Kidney glomerular epithelial cell (primary cell): ENCODE results near the gene MEIS3.

Experiments
- DNase-seq: peaks from one replicate; lab custom pipeline; 2025; lab: John Stamatoyannopoulos, UW

MEIS3 gene

DNA sequence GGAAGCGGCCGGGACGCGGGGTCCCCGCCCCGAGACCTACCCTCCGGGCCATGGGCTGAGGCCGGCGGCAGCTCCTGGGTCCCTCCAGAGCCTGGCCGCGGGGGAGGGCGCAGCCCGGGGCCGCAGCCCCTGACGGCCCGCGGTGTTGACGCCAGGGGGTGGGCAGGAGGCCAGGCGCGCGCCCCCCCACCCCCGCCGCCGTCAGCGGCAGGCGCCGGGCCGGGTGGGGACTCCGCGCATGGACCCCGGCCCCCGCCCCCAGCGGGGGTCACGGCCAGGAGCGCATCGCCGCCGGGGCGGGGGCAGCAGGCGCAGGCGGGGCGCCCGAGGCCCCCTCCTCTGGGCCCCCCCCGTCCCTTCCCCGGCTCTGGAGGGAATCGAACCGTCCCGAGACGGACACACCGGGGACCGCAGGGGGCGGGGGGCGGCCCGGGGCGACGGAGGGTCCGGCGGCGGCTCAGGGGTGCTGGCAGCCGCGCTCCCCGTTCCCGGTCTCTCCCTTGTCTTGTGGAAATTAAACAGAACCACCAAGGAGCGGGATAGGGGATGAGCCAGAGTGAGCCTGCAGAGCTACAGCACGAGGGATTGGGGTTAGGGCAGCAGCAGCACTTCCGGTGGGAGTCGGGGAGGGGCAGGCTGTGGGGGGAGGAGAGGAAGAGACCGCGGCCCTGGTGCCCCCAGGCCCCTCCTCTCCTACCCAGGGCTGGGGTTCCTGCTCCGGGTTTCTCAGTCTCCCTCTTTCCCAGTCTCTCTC, at the start of gene MEIS3:
TSS of gene MEIS3 (minus strand) at position 498 of the 754 bp plus-strand sequence. CDS start at position 52, 446 bp downstream.
- DNase-seq: no peak

DNA sequence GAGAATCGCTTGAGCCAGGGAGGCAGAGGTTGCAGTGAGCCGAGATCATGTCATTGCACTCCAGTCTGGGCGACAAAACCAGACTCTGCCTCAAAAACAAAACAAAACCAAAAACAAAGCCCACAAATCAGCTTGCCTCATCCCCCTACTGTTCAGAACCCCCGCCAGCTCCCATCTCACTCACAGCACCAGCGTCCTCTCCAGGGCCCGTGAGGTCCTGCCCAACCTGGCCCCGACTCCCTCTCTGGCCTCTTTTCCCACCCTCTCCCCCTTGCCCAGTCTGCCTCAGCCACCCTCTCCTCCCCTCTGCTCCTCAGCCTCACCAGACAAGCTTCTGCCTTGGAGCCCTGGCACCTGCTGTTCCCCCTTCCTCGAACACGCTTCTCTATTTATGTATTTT, 48.6 kb upstream of the MEIS3 start:
- no peak for DNase-seq

DNA sequence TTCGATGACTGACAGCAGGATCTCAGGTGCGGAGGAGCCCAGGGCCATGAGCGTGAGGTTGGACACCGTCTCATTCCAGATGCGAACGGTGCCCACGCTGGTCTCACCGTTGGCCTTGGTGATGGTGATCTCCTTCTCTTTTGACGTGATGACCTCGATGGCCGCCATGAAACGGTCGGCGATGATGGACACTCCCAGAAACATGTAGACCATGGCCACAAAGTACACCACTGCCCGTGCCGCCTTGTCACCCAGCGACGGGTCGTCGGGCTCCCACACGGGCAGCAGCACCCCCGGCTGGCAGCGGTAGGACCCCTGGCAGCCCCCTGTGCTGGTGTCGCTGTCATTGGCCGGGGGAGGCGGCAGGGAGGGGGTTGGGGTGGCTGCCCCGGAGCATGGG, 46.6 kb upstream of the MEIS3 start:
- DNase-seq: no peak

DNA sequence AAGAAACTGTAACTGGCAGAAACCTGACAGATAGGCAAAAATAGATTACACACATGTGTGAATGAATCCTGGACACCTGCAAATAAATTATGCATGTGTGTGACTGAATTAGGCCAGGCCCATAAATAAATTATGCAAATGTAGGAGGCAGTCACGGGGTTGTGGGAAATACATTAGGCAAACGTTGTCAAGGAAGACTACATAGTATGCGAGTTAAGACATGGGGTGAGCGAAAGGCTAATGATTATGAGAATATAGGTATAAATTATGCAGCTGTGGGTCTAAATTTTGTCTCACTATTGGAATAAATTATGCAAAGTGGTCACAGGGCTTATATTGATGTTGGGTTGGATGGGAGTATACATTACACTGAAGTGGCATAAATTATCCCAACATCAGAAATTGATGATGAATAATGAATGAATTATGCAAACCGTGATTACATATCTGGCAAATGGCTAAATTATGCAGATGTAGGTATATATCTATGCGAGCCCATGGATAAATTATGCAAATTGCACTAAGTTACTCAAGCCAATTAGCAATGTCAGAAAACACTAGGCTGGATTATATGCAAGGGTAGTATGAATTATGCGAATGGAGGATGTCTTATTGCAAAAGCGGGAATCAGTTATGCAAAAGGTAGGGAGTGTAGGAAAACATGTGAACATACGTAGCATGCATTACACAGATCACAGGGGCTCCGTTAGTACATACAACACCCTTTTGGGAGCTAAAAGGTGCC, 45.5 kb upstream of the MEIS3 start:
- DNase-seq: no peak

DNA sequence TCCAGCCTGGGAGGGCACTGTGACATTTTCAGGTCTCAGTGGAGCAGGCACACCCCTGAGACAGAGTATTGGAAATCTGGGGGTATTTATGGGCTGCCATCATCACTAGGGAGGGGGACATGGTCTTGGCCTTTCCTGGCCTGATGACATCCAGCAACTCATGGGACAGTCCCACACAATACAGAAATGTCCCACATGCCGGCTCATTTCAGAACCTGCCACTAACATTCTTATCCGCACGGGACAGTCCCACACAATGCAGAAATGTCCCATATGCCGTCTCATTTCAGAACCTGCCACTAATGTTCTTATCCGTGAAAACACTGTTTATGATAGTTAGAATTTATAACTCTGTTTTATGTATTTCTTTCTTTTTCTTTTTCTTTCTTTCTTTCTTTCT, 42.5 kb upstream of the MEIS3 start:
- DNase-seq: no peak

DNA sequence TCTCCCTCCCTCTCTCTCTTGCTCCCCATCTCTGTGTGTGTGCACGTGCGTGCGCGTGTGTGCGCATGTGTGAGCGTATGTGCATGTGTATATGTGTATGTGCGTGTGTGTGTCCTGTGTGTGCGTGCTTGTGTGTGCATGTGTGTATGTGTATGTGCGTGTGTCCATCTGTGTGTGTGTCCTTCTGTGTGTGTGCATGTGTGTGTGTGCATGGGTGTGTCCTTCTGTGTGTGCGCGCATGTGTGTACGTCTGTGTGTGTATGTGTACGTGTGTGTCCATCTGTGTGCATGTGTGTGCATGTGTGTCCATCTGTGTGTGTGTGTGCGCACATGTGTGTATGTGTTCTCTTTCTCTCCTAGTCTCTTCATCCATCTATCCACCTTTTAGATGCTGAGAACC, 40.1 kb upstream of the MEIS3 start:
- no peak for DNase-seq

DNA sequence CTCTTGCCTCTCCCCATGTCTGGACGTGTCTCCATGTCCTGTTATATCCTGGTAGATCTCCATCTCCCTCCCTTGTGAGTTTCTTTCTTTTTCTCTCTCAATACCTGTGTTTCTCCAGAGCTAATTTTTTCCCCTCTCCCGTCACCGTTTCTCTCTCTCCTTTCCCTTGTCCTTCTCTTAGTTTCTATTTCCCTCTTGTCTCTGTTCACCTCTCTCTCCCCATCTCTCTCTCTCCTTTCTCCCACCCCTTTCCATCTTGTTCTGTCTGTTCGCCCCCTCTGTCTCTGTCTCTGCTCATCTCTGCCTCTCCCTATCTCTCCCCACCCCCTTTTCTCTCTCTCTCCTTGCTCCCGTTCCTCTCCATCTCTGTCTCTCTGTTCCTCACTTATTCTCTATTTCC, 39.3 kb upstream of the MEIS3 start:
- DNase-seq: no peak

DNA sequence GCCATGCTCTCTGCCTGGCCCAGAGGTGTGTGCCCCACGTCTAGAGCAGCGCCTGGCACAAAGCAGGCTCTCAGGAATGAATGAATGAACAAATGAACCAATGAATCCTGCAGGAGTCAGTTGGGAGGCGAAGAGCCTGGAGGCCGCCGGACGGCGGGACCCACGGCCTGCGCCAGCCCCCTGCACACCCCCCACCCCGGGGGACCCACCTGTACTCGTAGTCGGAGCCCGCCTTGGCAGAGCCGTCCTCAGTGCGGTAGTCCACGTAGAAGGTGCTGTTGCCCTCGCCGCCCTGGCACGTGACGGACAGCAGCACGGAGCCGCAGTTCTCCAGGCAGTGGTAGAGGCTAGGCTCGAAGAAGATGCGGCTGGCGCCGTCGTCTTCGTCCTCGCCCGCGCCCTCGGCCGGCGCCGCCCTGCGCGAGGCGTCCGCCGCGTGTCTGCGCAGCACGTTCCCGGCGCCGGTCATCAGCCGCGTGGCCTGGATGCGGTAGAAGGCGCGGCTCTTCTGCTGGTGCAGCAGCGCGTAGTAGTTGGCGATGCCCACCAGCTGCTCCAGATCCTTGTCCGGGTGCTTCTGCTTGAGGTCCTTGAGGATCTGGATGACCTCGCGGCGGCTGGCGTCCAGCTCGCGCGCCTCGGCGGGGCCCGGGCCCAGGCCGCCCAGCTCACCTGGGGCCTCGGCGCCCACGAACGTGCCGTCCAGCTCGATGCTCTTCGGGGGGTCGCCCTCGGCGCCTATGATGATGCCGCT, 37.6 kb upstream of the MEIS3 start:
- no peak for DNase-seq

DNA sequence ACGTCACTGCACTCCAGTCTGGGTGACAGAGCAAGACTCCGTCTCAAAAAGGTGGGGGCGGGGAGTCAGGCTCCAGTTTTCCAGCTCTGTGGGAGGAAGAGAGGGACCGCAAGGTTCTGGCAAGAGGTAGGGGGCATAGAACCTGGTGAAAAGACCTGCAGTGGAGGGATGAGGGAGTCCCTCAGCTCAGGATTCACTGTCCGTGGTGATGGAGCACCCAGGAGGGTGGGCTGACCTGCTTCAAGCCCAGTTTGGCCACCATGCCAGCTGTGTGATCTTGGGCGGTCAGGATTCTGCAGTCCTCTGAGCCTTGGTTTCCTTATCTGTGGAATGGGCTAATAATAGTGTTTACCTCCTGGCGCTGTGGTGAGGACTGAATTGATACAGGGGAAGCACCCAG, 31.2 kb upstream of the MEIS3 start:
- DNase-seq: no peak

DNA sequence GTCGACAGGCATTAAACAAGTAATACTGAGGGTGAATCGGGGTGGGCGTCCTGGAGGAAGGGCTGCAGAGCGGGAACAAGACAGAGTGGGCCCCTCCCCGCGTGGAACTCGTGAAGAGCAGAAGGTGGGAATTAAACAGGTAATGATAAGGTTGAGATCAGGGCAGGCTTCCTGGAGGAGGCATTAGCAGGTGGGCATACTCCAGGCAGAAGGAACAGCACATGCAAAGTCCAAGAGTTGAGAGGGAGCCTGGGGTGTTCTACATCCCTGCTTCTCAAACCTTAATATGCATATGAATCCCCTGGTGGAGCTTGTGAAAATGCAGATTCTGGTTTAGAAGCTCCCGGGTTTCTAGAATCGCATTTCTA, 29.0 kb upstream of the MEIS3 start:
- DNase-seq: no peak

DNA sequence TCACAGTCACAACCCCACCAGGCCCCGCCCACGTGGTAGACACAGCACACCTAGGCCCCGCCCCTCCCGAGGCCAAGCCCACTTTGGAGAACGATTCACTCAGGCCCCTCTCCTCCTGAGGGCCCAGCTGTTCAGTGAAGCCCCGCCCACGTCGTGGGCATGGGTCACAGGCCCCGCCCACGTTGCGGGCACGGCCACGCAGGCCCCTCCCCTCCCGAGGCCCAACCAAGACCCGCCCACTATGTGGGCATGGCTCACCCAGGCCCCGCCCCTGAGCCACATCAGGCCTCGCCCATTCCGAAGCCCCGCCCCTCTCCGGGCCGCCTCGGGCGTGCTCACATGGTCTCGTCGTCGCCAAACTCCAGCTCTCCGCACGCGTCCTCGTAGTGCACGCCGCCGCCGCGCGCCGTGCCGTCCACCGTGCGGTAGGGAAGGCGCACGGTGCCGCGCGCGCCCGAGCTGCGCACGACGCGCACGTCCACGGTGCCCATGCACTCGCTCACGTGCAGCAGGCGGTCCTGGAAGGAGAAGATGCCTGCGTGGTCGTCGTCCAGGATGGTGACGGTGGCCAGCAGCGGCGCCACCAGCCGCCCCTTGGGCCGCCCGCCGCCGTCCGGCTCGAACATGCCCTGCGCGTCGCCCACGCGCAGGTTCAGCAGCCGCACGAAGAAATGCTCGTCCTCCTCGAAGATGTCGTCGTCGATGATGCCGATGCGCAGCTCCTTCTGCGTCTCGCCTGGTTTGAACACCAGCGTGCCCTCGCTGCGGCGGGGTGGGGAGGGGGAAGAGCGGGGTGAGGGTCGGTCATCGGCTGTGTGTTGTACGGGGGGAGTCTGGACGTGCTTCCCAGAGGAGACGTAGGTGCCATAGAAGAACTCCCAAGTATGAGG, 28.4 kb upstream of the MEIS3 start:
- peak; percentile 53 for DNase-seq

DNA sequence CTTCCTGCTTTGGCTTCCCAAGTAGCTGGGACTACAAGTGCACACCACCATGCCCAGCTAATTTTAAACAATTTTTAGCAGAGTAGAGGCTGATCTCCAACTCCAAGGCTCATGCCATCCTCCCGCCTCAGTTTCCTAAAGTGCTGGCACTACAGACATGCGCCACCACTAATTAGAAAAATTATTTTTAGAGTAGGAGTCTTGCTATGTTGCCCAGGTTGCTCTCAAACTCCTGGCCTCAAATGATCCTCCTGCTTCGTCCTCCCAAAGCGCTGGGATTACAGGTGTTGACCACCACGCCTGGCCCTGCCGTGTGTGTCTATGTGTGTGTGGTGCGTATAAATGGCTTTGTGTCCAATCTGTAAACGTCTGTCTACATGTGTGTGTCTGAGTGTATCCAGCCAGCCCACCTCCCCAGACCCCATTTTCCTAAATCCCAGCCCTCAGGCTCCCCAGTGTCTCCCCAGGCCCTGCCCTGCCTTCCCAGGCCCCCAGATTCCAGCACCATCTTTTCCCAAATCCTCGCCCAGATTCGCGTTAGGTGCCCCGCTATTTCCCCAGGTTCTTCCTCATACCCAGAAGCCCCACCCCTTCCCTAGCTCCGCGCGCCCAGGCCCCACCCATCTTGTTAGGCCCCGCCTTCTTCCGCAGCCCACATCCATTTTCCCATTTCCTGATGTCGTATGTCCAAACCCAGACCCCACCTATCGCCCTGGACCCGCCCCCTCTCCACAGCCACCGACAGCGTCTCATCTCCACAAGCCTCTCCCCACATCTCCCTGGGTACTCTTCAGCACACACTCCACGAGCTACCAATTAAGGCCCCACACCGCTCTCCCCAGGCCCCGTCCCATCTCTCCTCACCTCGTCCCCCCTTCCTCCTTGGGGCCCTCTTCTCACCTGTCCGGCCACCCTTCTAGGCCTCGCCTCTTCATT, 27.5 kb upstream of the MEIS3 start:
- no peak for DNase-seq

DNA sequence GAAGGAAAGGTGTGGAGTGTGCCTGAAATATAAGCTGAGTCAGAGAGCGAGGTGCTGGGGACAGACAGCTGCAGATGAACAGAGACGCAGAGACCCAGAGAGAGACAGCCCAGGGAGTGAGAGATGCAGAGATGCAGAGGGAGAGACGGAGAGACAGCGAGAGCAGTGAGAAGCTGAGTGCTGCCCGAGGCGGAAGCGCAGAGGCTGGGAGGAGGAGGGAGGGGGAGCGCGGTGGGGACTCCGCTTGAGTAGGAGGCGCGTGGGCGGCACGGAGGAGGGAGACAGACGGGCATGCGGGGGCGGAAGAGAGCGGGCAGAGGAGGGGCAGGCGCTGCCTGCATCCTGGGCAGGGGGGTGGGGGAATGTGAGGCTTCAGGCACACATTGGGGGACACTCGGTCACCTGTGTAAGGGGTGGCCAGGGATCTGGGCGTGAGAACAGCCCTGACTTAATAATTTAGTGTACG, 26.6 kb upstream of the MEIS3 start:
- DNase-seq: no peak

DNA sequence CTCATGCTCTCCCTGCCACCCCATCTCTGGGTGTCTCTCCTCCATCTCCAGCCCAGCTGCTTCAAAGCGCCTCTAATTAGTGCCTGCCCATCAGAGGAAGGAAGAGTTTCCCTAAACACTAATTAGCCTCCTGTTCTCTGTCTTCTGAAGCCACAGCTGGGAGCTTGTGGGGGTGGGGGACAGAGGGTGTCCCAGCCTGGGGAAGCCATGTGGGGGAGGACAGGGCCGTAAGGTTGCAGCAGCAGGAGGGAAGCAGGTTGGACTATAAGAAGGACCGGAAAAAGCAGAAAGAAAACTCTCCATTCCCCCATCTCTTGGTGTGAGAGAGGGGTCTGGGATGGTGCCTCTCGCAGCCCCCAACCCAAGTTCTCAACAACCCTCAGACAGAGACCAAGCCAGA, 26.2 kb upstream of the MEIS3 start:
- no peak for DNase-seq

DNA sequence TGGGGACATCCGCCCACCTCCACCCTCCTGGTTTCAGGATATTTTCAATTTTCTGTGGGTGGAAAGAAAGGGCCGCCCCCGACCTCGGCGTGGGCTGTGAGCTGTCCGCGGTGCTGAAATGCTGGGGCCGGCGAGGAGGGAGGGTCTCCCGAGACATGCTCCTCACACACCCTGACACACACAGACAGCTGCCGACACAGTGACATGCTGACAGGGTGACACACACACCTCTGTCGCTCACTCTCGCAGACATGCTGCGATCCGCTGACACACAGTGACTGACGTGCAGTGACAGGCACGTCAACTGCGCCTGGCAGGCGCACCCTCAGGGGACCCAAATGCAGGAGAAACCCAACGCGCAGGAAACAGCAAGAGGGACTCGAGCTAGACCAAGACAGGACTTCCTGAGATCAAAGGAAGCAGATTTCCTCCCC, 25.1 kb upstream of the MEIS3 start:
- no peak for DNase-seq

DNA sequence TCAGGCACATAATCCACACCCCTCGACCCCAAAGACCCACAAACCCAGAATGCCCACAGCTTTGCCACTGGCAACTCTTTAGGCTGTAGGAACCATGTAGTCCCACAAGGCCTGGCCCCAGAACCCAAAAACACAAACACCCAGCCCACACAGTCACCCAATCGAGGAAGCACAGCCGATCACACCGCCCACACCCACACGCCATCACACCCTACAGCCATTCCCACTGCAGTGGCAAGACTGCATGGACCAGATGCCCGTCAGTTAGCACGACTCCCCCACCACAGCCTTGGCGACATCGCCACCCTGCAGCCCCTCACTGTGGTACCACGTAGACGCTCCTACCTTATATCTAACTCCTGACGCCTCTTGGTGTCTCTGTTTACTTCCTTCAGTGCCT, 24.0 kb upstream of the MEIS3 start:
- no peak for DNase-seq

DNA sequence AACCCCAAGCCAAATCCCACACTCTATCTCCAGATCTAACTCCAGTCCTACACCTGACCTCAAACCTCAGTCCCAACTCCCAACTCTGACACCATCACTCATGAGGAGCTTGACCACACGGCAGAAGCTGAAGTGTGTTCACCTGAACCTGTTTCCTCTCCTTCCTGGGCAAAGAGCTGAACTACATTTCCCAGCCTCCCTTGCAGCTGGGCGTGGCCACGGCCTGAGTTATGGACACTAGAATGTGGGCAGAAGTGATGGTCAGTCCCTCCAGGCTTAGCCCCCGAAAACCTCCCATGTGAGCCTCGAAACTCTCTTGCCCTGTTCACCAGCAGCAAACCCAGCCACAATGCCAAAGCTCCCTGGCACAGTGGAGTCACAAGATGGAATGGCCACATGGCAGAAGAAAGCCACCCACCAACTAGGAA, 19.5 kb upstream of the MEIS3 start:
- no peak for DNase-seq

DNA sequence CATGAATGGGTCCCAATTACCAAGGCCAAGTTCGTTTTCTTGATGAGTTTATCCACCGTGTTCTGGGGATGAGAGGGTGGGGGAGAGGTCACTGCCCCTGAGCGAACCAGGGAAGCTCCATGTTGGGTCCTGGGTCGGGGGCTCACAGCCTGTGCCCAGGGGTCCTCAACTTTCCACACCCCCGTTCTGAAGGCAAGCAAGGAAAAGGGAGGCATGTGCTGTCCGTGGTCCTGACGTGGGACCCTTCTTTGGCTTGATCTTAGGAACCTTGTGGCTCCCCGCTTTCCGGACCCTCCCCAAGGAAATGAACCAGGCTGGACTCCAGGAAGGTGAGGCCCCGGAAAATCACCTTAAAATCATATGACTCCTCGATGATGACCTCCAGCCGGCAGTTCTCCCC, 18.2 kb upstream of the MEIS3 start:
- DNase-seq: no peak

DNA sequence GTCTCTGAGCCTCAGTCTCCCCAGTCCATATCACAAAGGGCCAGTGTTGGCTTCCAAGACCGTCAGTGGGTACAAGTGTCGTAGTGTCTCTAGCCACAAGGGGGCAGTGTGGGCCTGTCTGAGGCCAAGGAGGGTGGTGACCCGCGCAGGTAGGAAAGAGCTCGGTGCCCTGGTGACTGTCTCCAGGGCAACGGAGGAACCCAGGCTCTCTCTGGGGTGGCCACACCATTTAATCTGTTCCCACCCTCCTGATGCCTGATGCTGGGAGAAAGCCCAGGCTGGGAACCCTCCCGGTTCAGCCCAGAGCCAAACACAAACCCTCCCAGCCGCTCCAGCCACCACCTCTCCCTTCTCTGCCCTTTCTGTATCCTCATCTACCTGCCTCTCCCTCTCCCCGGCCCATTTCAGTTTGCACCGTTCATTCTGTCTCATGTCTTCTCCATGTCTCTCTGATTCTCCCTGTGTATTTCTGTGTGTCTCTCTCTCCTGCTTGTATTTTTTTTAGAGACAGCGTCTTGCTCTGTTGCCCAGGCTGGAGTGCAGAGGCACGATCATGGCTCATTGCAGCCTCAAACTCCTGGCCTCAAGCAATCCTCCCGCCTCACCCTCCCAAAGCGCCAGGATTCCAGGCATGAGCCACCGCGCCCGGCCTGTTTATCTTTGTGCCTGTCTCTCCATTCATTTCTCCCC, 17.5 kb upstream of the MEIS3 start:
- peak; percentile 48 for DNase-seq

DNA sequence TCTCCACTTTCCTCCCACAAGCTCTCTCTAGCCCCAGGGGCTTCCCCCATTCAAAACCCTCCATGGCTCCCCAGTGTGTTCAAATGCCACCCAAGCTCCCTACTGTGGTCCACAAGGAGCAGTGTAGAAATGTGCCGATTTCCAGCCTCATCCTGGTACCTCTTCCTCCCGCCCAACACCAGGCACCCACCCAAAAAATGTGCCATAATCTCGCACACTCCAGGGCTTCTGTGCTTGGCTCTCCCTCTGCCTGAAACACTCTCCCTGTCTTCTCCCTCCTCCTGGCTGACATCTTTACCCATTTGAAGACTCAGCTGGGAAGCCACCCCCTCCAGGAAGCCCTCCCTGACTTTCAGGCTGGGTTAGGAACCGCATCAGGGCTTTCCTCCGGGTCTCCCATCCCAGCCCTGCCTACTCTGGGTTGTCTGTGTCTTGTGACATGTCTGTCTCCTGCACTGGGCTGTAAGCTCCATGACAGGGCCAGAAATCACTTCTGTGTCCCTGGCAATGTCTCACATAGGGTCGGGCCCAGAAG, 16.6 kb upstream of the MEIS3 start:
- no peak for DNase-seq
